CD4-positive, alpha-beta memory T cell (primary cell): ENCODE results near the gene FCER1G. TPM values are rescaled to one million over a fixed set of nuclear protein-coding genes. Genes with fewer than 3 reads are reported as not detected.

ENCODE experiments used
- CTCF ChIA-PET: fragments of 350-600 bp; sonication (Branson Sonifier 250); formaldehyde crosslinking; loops from one replicate; lab custom pipeline; 2021; ENCODE audit warnings: inconsistent platforms; ENCODE audit not compliant: partially characterized antibody; lab: Charles Lee
- POLR2A ChIA-PET: fragments of 350-600 bp; sonication (Branson Sonifier 250); formaldehyde crosslinking; loops from one replicate; lab custom pipeline; 2021; ENCODE audit not compliant: partially characterized antibody; lab: Charles Lee
- DNase-seq, 5 donors: peaks; one replicate each; pipeline versions ENCODE4 v3.0.0 to v3.0.0-alpha.2; 2020 to 2022; ENCODE audit warnings: mixed read lengths in 1 of 5
- H3K27ac ChIP-seq: one replicate; pipeline ENCODE4 v1.7.0; 2013; ENCODE audit warnings: low read depth, low read length
- H3K27me3 ChIP-seq: 2 replicates; pipeline ENCODE4 v1.7.0; 2013; ENCODE audit warnings: mild to moderate bottlenecking, low read length, moderate library complexity; ENCODE audit not compliant: insufficient read depth
- H3K36me3 ChIP-seq: 2 replicates; pipeline ENCODE4 v1.7.0; 2013; ENCODE audit warnings: mild to moderate bottlenecking, low read length, moderate library complexity; ENCODE audit not compliant: insufficient read depth
- H3K4me1 ChIP-seq: 2 replicates; pipeline ENCODE4 v1.7.0; 2013; ENCODE audit warnings: mild to moderate bottlenecking, low read length, moderate library complexity; ENCODE audit not compliant: insufficient read depth
- H3K4me3 ChIP-seq, 2 donors: one replicate each; pipeline ENCODE4 v1.7.0; 2013; ENCODE audit warnings: low read length in 2 of 2, mild to moderate bottlenecking in 1 of 2
- H3K9me3 ChIP-seq, 2 donors: one replicate each; pipeline ENCODE4 v1.7.0; 2013; ENCODE audit warnings: low read length in 2 of 2, control low read depth in 1 of 2; ENCODE audit not compliant: control insufficient read depth in 1 of 2
- H3K27ac Mint-ChIP-seq, 7 donors: one replicate each; pipeline ENCODE4 v1.8.0; 2020 to 2021; ENCODE audit warnings: mixed read lengths in 7 of 7, mild to moderate bottlenecking in 6 of 7, inconsistent platforms in 3 of 7, moderate library complexity in 3 of 7
- H3K27me3 Mint-ChIP-seq, 2 donors: one replicate each; pipeline ENCODE4 v1.8.0; 2020 to 2021; ENCODE audit warnings: mixed read lengths in 2 of 2
- H3K36me3 Mint-ChIP-seq, 2 donors: one replicate each; pipeline ENCODE4 v1.8.0; 2020 to 2021; ENCODE audit warnings: mixed read lengths in 2 of 2, inconsistent platforms in 1 of 2, mild to moderate bottlenecking in 1 of 2
- H3K4me1 Mint-ChIP-seq, 4 donors: one replicate each; pipeline ENCODE4 v1.8.0; 2020 to 2021; ENCODE audit warnings: mixed read lengths in 4 of 4, mild to moderate bottlenecking in 1 of 4
- H3K4me3 Mint-ChIP-seq, 8 donors: one replicate each; pipeline ENCODE4 v1.8.0; 2020 to 2021; ENCODE audit warnings: mixed read lengths in 8 of 8, mild to moderate bottlenecking in 7 of 8, moderate library complexity in 6 of 8, inconsistent platforms in 3 of 8
- H3K9me3 Mint-ChIP-seq, 8 donors: one replicate each; pipeline ENCODE4 v1.8.0; 2020 to 2021; ENCODE audit warnings: mixed read lengths in 8 of 8, mild to moderate bottlenecking in 5 of 8, inconsistent platforms in 3 of 8, moderate library complexity in 1 of 8
- intact Hi-C: fragments of 100-400 bp; cut with micrococcal nuclease; formaldehyde crosslinking; loops from one replicate; pipeline ENCODE4 v1.15.1; 2023
- polyA plus RNA-seq, 2 donors: library from polyadenylated mRNA; unstranded; fragments of 300-500 nt; fragmentation: Illumina TruSeq; gene quantifications; one replicate each; pipeline ENCODE4 v1.2.3, GENCODE V29; 2021
- total RNA-seq, 2 experiments: library from RNA; stranded (reverse); gene quantifications; one replicate each; pipeline ENCODE4 v1.2.3, GENCODE V29; 2021

FCER1G gene
- total RNA-seq: 10 to 100 TPM in 1 of 2 experiments, 1 to 10 TPM in 1; 9.9 to 10.5 TPM
- 1 to 10 TPM; 2.1 to 2.8 TPM for polyA plus RNA-seq

GRCh38 chr1:161215076-161215475 is at the start of gene FCER1G:
Gene FCER1G (plus strand): TSS chr1:161215295. CDS start chr1:161215322, 27 bp downstream.
- CTCF ChIA-PET: interaction anchor here (2.2 to 3.2 kb wide), 2 partner anchors 12 to 167 kb away, joined by 8 to 40 read pairs; partner anchors contain the start of gene TOMM40L
- peak within 1 kb of the TSS in 4 of 7 donors; percentile 3 to 83 (median 40) for H3K27ac Mint-ChIP-seq
- H3K9me3 Mint-ChIP-seq: no peaks in the 10 kb centered on the region
- DNase-seq: no peak
- H3K4me1 ChIP-seq: peaks cover 13% of the 10 kb centered on the region
- peaks cover 10 to 39% (median 30%) of the 10 kb centered on the region in 4 donors for H3K4me1 Mint-ChIP-seq
- peaks cover 42% of the 10 kb centered on the region for H3K36me3 ChIP-seq
- no peak within 1 kb of the TSS for H3K27ac ChIP-seq
- peaks cover 33 to 48% of the 10 kb centered on the region in 2 donors for H3K36me3 Mint-ChIP-seq
- no peaks in the 10 kb centered on the region for H3K9me3 ChIP-seq
- H3K4me3 ChIP-seq: no peak within 1 kb of the TSS
- H3K27me3 Mint-ChIP-seq: no peaks in the 10 kb centered on the region
- H3K4me3 Mint-ChIP-seq: no peak within 1 kb of the TSS
- H3K27me3 ChIP-seq: no peaks in the 10 kb centered on the region
- intact Hi-C loops: no loop called here
- POLR2A ChIA-PET: interaction anchor here (0.7 to 1.4 kb wide), 4 partner anchors 11 to 17 kb away, joined by 3 to 5 read pairs (median 4); partner anchors contain the start of genes ADAMTS4, NDUFS2 and TOMM40L

- peak within 1 kb of the TSS; percentile 73 to 77 for H3K4me3 ChIP-seq
- no peaks in the 10 kb centered on the region for H3K9me3 ChIP-seq
- peaks cover 34% of the 10 kb centered on the region for H3K36me3 ChIP-seq
- intact Hi-C loops: loop anchor here (1.0 to 5.0 kb wide), 6 partner anchors 11 to 119 kb away; partner anchors contain the start of genes B4GALT3, DEDD, NDUFS2 and USF1
- peak; percentile 95 to 98 (median 96) for DNase-seq
- H3K27me3 ChIP-seq: no peaks in the 10 kb centered on the region
- ChIA-PET CTCF (interaction anchor here (0.6 to 8.2 kb wide), 29 partner anchors 9 to 216 kb away, joined by 3 to 115 read pairs (median 6); partner anchors contain the start of genes APOA2, B4GALT3, CFAP126 and DEDD), POLR2A (interaction anchor here (0.8 to 7.3 kb wide), 32 partner anchors 9 to 224 kb away, joined by 3 to 132 read pairs (median 5); partner anchors contain the start of genes ARHGAP30, B4GALT3, DEDD and KLHDC9)
- peak within 1 kb of the TSS; percentile 89 to 96 (median 94) for H3K4me3 Mint-ChIP-seq
- H3K4me1 Mint-ChIP-seq: peaks cover 25 to 75% (median 45%) of the 10 kb centered on the region in 4 donors
- peaks cover 37% of the 10 kb centered on the region for H3K4me1 ChIP-seq
- peaks cover 0 to 2% (median 0%) of the 10 kb centered on the region in 8 donors for H3K9me3 Mint-ChIP-seq
- no peaks in the 10 kb centered on the region for H3K27me3 Mint-ChIP-seq
- peak within 1 kb of the TSS; percentile 96 to 100 (median 100) for H3K27ac Mint-ChIP-seq
- peak within 1 kb of the TSS; percentile 83 for H3K27ac ChIP-seq
- H3K36me3 Mint-ChIP-seq: peaks cover 20 to 45% of the 10 kb centered on the region in 2 donors
Measured at GRCh38 chr1:161165742-161166668, 49.1 kb upstream of the FCER1G start, which contains the start of gene PPOX. Gene PPOX (plus strand): TSS chr1:161166426. CDS start chr1:161166848, 422 bp downstream.

- DNase-seq: no peak
- CTCF ChIA-PET: interaction anchor here (1.0 to 8.2 kb wide), 21 partner anchors 9 to 216 kb away, joined by 3 to 115 read pairs (median 9); partner anchors contain the start of genes B4GALT3, CFAP126, DEDD and NDUFS2
Measured at GRCh38 chr1:161166669-161167548, 48.2 kb upstream of the FCER1G start.

GRCh38 chr1:161168906-161169305 is 46.2 kb upstream of the FCER1G start:
- peaks cover 26% of the 10 kb centered on the region for H3K4me1 ChIP-seq
- Mint-ChIP-seq H3K27me3 (no peaks in the 10 kb centered on the region), H3K27ac (peak overlapping the region in 3 of 7 donors; percentile 6 to 70 (median 52)), H3K4me1 (peaks cover 14 to 74% (median 40%) of the 10 kb centered on the region in 4 donors), H3K9me3 (no peaks in the 10 kb centered on the region), H3K36me3 (peaks cover 32 to 54% of the 10 kb centered on the region in 2 donors), H3K4me3 (peak overlapping the region in 1 of 8 donors; percentile 44)
- ChIA-PET CTCF (interaction anchor here (0.6 to 8.2 kb wide), 8 partner anchors 7 to 179 kb away, joined by 4 to 115 read pairs (median 46); partner anchors contain the start of genes B4GALT3, NDUFS2 and TOMM40L), POLR2A (interaction anchor here (0.7 to 7.3 kb wide), 6 partner anchors 12 to 144 kb away, joined by 3 to 132 read pairs (median 4); partner anchors contain the start of gene NDUFS2)
- no peak for DNase-seq
- intact Hi-C loops: loop anchor here (5.0 kb wide), 1 partner anchor 122 kb away; the partner anchor contains the start of gene USF1
- no peak overlapping the region for H3K27ac ChIP-seq
- no peak overlapping the region for H3K4me3 ChIP-seq
- H3K9me3 ChIP-seq: no peaks in the 10 kb centered on the region
- peaks cover 46% of the 10 kb centered on the region for H3K36me3 ChIP-seq
- H3K27me3 ChIP-seq: no peaks in the 10 kb centered on the region

More at GRCh38 chr1:161166669-161167548, 48.2 kb upstream of the FCER1G start:
- peak overlapping the region; percentile 96 to 100 (median 100) for H3K27ac Mint-ChIP-seq
- Histone ChIP-seq H3K27ac (peak overlapping the region; percentile 83), H3K36me3 (peaks cover 42% of the 10 kb centered on the region), H3K4me1 (peaks cover 29% of the 10 kb centered on the region), H3K4me3 (peak overlapping the region; percentile 50 to 77), H3K27me3 (no peaks in the 10 kb centered on the region), H3K9me3 (no peaks in the 10 kb centered on the region)
- POLR2A ChIA-PET: interaction anchor here (0.8 to 7.3 kb wide), 28 partner anchors 9 to 223 kb away, joined by 3 to 132 read pairs (median 6); partner anchors contain the start of genes B4GALT3, DEDD, KLHDC9 and NDUFS2
- H3K4me3 Mint-ChIP-seq: peak overlapping the region; percentile 89 to 96 (median 94)
- peaks cover 17 to 72% (median 39%) of the 10 kb centered on the region in 4 donors for H3K4me1 Mint-ChIP-seq
- intact Hi-C loops: loop anchor here (1.0 to 5.0 kb wide), 6 partner anchors 10 to 120 kb away; partner anchors contain the start of genes B4GALT3, DEDD, NDUFS2 and USF1
- H3K36me3 Mint-ChIP-seq: peaks cover 25 to 48% of the 10 kb centered on the region in 2 donors
- peaks cover 0 to 2% (median 0%) of the 10 kb centered on the region in 8 donors for H3K9me3 Mint-ChIP-seq
- no peaks in the 10 kb centered on the region for H3K27me3 Mint-ChIP-seq

GRCh38 chr1:161171191-161171590 is 43.9 kb upstream of the FCER1G start:
- ChIA-PET POLR2A (interaction anchor here (0.7 to 7.3 kb wide), 7 partner anchors 9 to 101 kb away, joined by 3 to 132 read pairs (median 4); partner anchors contain the start of genes ARHGAP30, DEDD, NDUFS2 and USP21), CTCF (interaction anchor here (1.0 to 8.2 kb wide), 3 partner anchors 10 to 54 kb away, joined by 3 to 98 read pairs (median 10); partner anchors contain the start of gene TOMM40L)
- H3K27me3 Mint-ChIP-seq: no peaks in the 10 kb centered on the region
- no peaks in the 10 kb centered on the region for H3K9me3 Mint-ChIP-seq
- Histone ChIP-seq H3K27ac (no peak overlapping the region), H3K4me1 (peaks cover 30% of the 10 kb centered on the region), H3K27me3 (no peaks in the 10 kb centered on the region), H3K36me3 (peaks cover 59% of the 10 kb centered on the region), H3K9me3 (no peaks in the 10 kb centered on the region), H3K4me3 (no peak overlapping the region)
- H3K4me3 Mint-ChIP-seq: no peak overlapping the region
- H3K36me3 Mint-ChIP-seq: peaks cover 48 to 67% of the 10 kb centered on the region in 2 donors
- intact Hi-C loops: no loop called here
- peak overlapping the region in 3 of 7 donors; percentile 17 to 63 (median 59) for H3K27ac Mint-ChIP-seq
- H3K4me1 Mint-ChIP-seq: peaks cover 27 to 77% (median 46%) of the 10 kb centered on the region in 4 donors
- DNase-seq: no peak
